Measurements from ENCODE around the gene MT1E. TPM values are rescaled to one million over a fixed set of nuclear protein-coding genes. Genes with fewer than 3 reads are reported as not detected.

The MT1E gene
- total RNA-seq, 2 donors from 2014 or later, result 94.7 to 204 TPM

DNA sequence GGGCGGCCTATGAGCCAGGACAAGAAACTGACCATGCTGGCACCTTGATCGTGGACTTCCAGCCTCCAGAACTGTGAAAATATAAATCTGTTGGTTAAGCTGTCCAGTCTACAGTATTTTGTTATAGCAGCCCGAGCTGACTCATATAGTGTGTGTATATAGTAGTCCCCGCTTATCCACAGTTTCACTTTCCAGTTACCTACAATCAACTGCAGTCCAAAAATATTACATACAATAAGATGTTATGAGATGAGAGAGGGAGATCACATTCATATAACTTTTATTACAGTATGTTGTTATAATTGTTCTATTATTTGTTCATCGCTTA, 31.3 kb upstream of the MT1E start:
- H3K4me3 Mint-ChIP-seq, result no peak overlapping the region
- no peak for ATAC-seq (replicated peaks in 1 of 2)
- DNase-seq, result no peak
- peaks cover 19% of the 10 kb centered on the region for H3K27me3 Mint-ChIP-seq (ENCODE audit: low read depth)
- no peak overlapping the region for H3K27ac Mint-ChIP-seq
- H3K4me1 Mint-ChIP-seq (ENCODE audit: low read depth), result peaks cover 16% of the 10 kb centered on the region
- H3K9me3 Mint-ChIP-seq, result no peaks in the 10 kb centered on the region
- no peaks in the 10 kb centered on the region for H3K36me3 Mint-ChIP-seq (ENCODE audit: insufficient read depth in 2 of 2)

DNA sequence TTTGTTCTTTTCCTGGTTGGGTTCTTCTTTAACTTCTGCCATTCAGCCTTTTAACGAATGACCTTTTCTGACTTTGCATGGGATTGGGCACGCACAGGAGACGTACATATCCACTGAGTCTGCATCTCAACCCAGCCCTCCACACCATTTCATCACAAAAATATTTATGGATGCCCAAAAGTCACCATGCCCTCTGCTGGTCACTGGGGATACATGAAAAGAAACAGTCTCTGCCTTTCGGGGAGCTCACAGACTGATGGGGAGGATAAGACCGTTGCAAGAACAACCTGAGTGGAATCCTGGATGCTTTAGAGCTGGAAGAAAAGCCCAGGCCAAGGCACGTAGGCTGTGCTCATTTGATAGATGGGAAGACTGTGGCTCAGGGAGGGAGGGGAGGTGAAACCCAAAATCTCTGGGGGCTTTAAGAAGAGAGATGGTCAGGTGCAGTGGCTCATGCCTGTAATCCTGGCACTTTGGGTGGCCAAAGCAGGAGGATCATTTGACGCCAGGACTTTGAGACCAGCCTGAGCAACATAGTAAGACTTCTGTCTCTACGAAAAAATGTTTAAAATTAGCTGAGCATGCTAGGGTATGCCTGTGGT, 25.1 kb upstream of the MT1E start:
- Mint-ChIP-seq H3K9me3 (no peaks in the 10 kb centered on the region), H3K27me3 (ENCODE audit: low read depth) (peaks cover 14% of the 10 kb centered on the region), H3K36me3 (ENCODE audit: insufficient read depth in 2 of 2) (no peaks in the 10 kb centered on the region), H3K4me1 (ENCODE audit: low read depth) (peaks cover 17% of the 10 kb centered on the region), H3K27ac (no peak overlapping the region), H3K4me3 (no peak overlapping the region)
- DNase-seq (peak; percentile 33 to 45), ATAC-seq (replicated peaks in 1 of 2) (peak; percentile 46 to 54)

DNA sequence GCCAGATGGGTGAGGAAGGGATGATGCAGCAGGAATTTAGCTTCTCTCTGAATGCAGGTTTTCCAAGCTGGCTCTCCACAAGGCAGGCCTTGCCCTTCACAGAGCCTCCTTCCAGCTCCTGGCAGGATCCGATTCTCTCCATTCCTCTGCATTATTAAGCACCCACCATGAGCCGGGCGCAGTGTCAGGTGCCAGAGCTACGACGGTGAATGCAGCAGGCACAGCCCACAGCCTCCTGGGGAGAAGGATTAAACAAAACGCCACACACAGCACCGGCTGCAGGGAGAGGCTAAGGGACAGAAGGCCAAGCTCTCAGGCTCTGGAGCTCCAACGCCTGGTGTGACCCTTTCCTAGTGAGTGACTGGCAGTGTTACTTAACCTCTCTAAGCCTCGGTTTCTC, 24.3 kb upstream of the MT1E start:
- H3K27ac Mint-ChIP-seq, result no peak overlapping the region
- DNase-seq, result no peak
- H3K27me3 Mint-ChIP-seq (ENCODE audit: low read depth), result peaks cover 14% of the 10 kb centered on the region
- H3K36me3 Mint-ChIP-seq (ENCODE audit: insufficient read depth in 2 of 2), result no peaks in the 10 kb centered on the region
- peaks cover 25% of the 10 kb centered on the region for H3K4me1 Mint-ChIP-seq (ENCODE audit: low read depth)
- ATAC-seq (replicated peaks in 1 of 2), result no peak
- H3K9me3 Mint-ChIP-seq, result peaks cover 0 to 2% of the 10 kb centered on the region in 2 donors
- H3K4me3 Mint-ChIP-seq, result no peak overlapping the region

DNA sequence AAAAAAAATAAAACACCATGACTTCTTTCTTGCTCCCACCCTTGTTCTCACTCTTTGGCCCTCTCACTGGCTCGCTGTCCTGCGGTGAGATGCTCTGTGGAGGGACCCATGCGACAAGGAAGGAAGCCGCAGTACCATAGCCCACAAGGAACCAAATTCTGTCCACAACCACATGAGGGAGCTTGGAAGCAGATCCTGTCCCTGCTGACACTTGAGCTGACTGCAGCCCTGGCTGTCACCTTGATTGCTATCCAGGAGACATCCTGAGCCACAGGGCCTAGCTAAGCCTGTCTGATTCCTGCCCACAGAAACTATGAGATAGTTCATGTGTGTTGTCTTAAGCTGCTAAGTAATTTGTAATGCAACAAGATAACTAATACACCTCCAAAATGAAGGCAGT, 22.0 kb upstream of the MT1E start:
- H3K4me1 Mint-ChIP-seq (ENCODE audit: low read depth), result peaks cover 38% of the 10 kb centered on the region
- H3K4me3 Mint-ChIP-seq, result no peak overlapping the region
- H3K9me3 Mint-ChIP-seq, result peaks cover 0 to 2% of the 10 kb centered on the region in 2 donors
- no peak overlapping the region for H3K27ac Mint-ChIP-seq
- DNase-seq, result no peak
- peaks cover 0 to 1% of the 10 kb centered on the region in 2 donors for H3K36me3 Mint-ChIP-seq (ENCODE audit: insufficient read depth in 2 of 2)
- H3K27me3 Mint-ChIP-seq (ENCODE audit: low read depth), result peaks cover 14% of the 10 kb centered on the region
- no peak for ATAC-seq (replicated peaks in 1 of 2)

DNA sequence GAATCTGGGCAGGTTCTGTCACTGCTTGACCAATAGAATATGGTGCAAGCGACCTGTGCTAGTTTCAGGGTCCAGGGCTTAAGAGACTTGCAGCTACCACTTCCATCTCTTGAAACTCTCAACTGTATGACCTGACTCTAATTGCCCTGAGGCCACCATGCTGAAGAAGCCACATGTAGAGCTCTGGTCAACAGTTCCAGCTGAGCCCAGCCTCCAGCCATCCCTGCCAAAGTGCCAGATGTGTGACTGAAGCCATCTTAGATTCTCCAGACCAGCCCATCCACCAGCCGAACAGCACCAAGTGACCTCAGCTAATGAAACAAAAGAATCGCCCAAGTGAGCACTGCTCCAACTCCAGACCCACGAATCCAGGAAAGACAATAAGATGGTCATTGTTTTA, 20.6 kb upstream of the MT1E start:
- Mint-ChIP-seq H3K27ac (no peak overlapping the region), H3K27me3 (ENCODE audit: low read depth) (peaks cover 14% of the 10 kb centered on the region), H3K4me3 (no peak overlapping the region), H3K36me3 (ENCODE audit: insufficient read depth in 2 of 2) (peaks cover 2 to 10% of the 10 kb centered on the region in 2 donors), H3K4me1 (ENCODE audit: low read depth) (peaks cover 46% of the 10 kb centered on the region), H3K9me3 (peaks cover 0 to 2% of the 10 kb centered on the region in 2 donors)
- ATAC-seq (replicated peaks in 1 of 2), result no peak
- DNase-seq, result no peak

DNA sequence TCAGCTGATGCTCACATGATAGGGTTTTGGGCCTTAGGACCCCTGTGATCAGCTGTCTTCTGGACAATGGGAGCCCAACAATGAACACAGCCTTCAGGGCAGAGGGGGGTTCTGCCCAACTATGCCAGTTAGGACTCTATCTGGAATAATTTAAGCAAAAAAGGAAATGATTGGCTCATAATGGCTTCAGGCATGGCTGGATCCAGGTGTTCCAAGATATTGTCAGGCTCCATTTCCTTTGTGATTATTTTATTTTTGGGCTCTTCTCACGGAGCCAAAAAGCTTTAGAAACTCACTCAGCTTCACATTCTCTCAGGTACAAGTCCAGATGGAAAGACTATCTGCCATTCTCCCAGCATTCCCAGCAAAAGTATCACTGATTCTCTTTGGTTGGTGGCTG, 20.1 kb upstream of the MT1E start:
- H3K27ac Mint-ChIP-seq, result no peak overlapping the region
- H3K4me3 Mint-ChIP-seq, result no peak overlapping the region
- peaks cover 2 to 10% of the 10 kb centered on the region in 2 donors for H3K36me3 Mint-ChIP-seq (ENCODE audit: insufficient read depth in 2 of 2)
- peaks cover 0 to 2% of the 10 kb centered on the region in 2 donors for H3K9me3 Mint-ChIP-seq
- H3K4me1 Mint-ChIP-seq (ENCODE audit: low read depth), result peaks cover 47% of the 10 kb centered on the region
- DNase-seq, result no peak
- ATAC-seq (replicated peaks in 1 of 2), result no peak
- H3K27me3 Mint-ChIP-seq (ENCODE audit: low read depth), result peaks cover 9% of the 10 kb centered on the region

DNA sequence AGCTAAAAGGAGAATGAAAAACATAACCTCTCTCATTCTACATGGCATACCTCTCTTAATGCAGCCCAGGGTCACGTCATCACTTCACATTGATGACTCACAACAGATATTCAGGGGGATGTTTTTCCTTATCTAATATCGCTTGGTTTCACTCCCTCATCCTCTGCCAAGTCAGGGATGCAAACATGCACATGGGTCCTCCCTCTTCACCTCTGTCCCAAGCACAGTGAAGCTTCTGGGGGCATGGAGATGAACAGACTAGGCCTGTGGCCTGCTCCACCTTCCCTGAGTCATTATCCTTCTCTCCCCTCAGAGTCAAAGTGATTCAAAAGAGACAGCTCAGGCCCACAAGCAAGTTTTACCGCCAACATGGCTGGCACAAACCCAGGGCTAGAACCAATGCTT, 19.5 kb upstream of the MT1E start:
- ATAC-seq (replicated peaks in 1 of 2) (no peak), DNase-seq (peak in 1 of 2 donors; percentile 41)
- H3K36me3 Mint-ChIP-seq (ENCODE audit: insufficient read depth in 2 of 2), result peaks cover 2 to 10% of the 10 kb centered on the region in 2 donors
- peaks cover 51% of the 10 kb centered on the region for H3K4me1 Mint-ChIP-seq (ENCODE audit: low read depth)
- peaks cover 0 to 2% of the 10 kb centered on the region in 2 donors for H3K9me3 Mint-ChIP-seq
- peak overlapping the region in 1 of 2 donors; percentile 40 for H3K4me3 Mint-ChIP-seq
- H3K27ac Mint-ChIP-seq, result peak overlapping the region; percentile 43
- peaks cover 3% of the 10 kb centered on the region for H3K27me3 Mint-ChIP-seq (ENCODE audit: low read depth)

DNA sequence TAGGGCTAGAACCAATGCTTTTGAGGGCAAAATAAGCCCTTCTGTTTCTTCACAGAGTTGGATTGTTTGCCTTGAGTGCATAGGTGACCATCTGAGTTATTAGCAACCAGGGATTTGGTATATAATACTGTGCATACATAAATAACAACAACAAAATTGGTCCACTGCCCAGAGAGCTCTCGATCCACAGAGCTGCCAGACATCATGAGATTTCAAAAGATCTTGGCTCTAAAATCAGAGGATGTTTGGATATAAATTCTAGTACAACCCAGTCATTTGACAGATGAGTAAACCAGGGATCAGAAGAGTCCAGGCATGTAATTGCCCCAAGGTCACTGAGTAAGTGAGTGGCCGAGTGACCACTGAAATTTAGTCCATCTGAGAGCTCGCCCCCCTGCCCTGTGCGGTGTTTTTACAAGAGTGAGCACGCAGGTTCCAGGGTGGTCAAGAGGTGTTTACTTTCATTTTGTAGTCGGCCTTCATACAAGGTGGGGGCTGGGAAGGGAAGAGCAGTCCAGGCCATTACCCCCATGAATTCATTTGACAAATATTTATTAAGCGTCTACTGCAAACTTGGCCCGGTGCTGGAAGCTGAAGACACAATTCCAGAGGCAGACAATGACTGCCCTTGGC, 19.0 kb upstream of the MT1E start:
- H3K9me3 Mint-ChIP-seq, result peaks cover 0 to 2% of the 10 kb centered on the region in 2 donors
- H3K4me1 Mint-ChIP-seq (ENCODE audit: low read depth), result peaks cover 56% of the 10 kb centered on the region
- no peak for DNase-seq
- peak overlapping the region; percentile 43 for H3K27ac Mint-ChIP-seq
- H3K36me3 Mint-ChIP-seq (ENCODE audit: insufficient read depth in 2 of 2), result peaks cover 2 to 10% of the 10 kb centered on the region in 2 donors
- ATAC-seq (replicated peaks in 1 of 2), result no peak
- H3K4me3 Mint-ChIP-seq, result peak overlapping the region; percentile 40 to 100
- no peaks in the 10 kb centered on the region for H3K27me3 Mint-ChIP-seq (ENCODE audit: low read depth)

DNA sequence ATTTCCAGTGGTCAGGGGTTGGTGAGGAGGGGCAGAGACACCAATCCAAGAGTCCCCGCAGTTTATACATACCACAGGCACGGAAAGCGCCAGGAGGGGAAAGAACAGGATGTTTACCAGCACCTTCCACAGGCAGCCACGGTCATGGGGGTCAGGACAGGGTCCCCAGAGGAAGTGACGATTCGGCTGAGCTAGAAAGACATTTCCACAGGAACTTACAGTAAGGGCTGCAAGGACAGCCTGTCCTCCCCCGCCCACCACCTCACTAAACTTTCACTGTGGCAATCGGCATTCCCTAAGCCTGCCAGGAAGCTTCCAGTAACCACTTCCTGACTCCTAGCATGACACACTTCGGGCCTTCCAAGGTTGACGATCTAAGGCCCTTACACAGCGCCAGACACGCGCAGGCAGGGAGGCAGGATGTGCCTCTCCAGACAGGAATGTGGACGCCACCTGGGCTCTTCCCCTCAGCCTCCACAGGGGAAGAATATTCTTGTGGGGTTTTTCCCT, 18.4 kb upstream of the MT1E start:
- Mint-ChIP-seq H3K27me3 (ENCODE audit: low read depth) (no peaks in the 10 kb centered on the region), H3K27ac (peak overlapping the region; percentile 43), H3K9me3 (peaks cover 0 to 2% of the 10 kb centered on the region in 2 donors), H3K4me3 (peak overlapping the region; percentile 99 to 100), H3K36me3 (ENCODE audit: insufficient read depth in 2 of 2) (peaks cover 2 to 10% of the 10 kb centered on the region in 2 donors), H3K4me1 (ENCODE audit: low read depth) (peaks cover 59% of the 10 kb centered on the region)
- ATAC-seq (replicated peaks in 1 of 2), result no peak
- DNase-seq, result no peak

DNA sequence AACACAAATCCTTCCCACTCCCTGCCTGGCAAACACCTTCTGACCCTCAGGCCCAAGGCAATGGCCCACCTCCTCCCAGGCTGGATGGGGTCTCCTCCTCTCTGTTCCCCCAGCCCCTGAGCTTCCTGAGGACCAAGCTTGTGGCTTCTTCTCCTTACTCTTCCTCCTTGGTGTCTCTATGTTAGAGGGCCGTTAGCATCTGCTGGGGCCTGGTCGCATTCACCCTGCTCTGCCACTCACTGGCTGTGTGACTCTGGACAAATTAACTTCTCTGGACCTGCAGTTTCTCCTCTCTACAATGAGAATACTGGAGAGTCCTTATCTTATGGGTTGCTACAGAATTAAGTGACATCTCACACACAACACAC, 17.9 kb upstream of the MT1E start:
- peak overlapping the region; percentile 87 for H3K27ac Mint-ChIP-seq
- peak overlapping the region; percentile 99 to 100 for H3K4me3 Mint-ChIP-seq
- peaks cover 64% of the 10 kb centered on the region for H3K4me1 Mint-ChIP-seq (ENCODE audit: low read depth)
- H3K36me3 Mint-ChIP-seq (ENCODE audit: insufficient read depth in 2 of 2), result peaks cover 2 to 10% of the 10 kb centered on the region in 2 donors
- peaks cover 0 to 2% of the 10 kb centered on the region in 2 donors for H3K9me3 Mint-ChIP-seq
- DNase-seq, result no peak
- H3K27me3 Mint-ChIP-seq (ENCODE audit: low read depth), result no peaks in the 10 kb centered on the region
- ATAC-seq (replicated peaks in 1 of 2), result no peak

DNA sequence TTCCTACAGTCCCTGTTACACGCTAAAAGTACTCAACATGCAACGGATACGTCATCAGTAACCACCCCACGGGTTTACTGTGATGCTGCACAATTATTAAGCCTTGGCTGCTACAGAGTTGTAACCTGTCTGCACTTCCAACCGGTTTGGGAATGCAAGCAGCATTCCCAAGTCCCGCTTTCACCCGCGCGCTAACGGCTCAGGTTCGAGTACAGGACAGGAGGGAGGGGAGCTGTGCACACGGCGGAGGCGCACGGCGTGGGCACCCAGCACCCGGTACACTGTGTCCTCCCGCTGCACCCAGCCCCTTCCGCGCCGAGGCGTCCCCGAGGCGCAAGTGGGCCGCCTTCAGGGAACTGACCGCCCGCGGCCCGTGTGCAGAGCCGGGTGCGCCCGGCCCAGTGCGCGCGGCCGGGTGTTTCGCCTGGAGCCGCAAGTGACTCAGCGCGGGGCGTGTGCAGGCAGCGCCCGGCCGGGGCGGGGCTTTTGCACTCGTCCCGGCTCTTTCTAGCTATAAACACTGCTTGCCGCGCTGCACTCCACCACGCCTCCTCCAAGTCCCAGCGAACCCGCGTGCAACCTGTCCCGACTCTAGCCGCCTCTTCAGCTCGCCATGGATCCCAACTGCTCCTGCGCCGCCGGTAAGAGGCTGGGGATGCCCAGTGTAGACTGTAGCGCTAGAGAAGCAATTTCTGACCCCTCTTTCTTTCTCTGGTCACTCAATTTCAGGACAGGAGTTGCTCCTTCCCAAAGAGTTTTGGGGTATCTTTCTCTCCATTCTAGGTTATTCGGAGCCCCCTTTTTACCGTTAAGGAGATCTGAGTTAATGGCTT, 17.3 kb upstream of the MT1E start, which contains the start of gene MT2A:
MT2A (plus strand) TSS at position 542 of the 833 bp plus-strand sequence; CDS start at position 614, 72 bp downstream.
- Mint-ChIP-seq H3K27me3 (ENCODE audit: low read depth) (no peaks in the 10 kb centered on the region), H3K4me1 (ENCODE audit: low read depth) (peaks cover 70% of the 10 kb centered on the region), H3K36me3 (ENCODE audit: insufficient read depth in 2 of 2) (peaks cover 2 to 12% of the 10 kb centered on the region in 2 donors), H3K9me3 (peaks cover 0 to 2% of the 10 kb centered on the region in 2 donors), H3K4me3 (peak within 1 kb of the TSS; percentile 99 to 100), H3K27ac (peak within 1 kb of the TSS; percentile 87)
- DNase-seq, result peak; percentile 94 to 95
- ATAC-seq (replicated peaks in 1 of 2), result peak; percentile 81 to 85

DNA sequence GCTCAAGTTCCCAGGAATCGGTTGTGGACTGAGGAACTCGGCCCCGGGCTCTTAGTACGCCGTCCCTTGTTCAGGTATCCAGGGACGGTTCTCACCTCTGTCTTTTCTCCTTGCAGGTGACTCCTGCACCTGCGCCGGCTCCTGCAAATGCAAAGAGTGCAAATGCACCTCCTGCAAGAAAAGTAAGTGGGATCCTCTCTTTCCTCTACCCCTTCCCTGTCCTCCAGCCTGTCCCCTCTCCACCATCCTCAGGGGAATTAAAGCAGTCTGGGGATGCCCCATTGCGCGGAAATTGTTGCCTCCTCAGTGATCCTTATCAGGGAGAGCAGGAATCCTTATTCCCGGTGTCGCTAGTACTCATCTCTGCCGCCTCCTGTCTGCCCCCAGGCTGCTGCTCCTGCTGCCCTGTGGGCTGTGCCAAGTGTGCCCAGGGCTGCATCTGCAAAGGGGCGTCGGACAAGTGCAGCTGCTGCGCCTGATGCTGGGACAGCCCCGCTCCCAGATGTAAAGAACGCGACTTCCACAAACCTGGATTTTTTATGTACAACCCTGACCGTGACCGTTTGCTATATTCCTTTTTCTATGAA, 16.6 kb upstream of the MT1E start:
- peak overlapping the region; percentile 99 to 100 for H3K4me3 Mint-ChIP-seq
- peaks cover 2 to 12% of the 10 kb centered on the region in 2 donors for H3K36me3 Mint-ChIP-seq (ENCODE audit: insufficient read depth in 2 of 2)
- H3K27ac Mint-ChIP-seq, result peak overlapping the region; percentile 40
- ATAC-seq (replicated peaks in 1 of 2) (no peak), DNase-seq (peak in 1 of 2 donors; percentile 42)
- peaks cover 0 to 5% of the 10 kb centered on the region in 2 donors for H3K9me3 Mint-ChIP-seq
- no peaks in the 10 kb centered on the region for H3K27me3 Mint-ChIP-seq (ENCODE audit: low read depth)
- H3K4me1 Mint-ChIP-seq (ENCODE audit: low read depth), result peaks cover 72% of the 10 kb centered on the region

All from activated T-cell treated with anti-CD3 and anti-CD28 coated beads, Interleukin-2, amount 50 U/mL, for 72 hours (primary cell).